RPMI7951 (cell line): Measurements from ENCODE around the gene MPZL2. TPM values are rescaled to one million over a fixed set of nuclear protein-coding genes. Genes with fewer than 3 reads are reported as not detected.

Source experiments
- total RNA-seq: library from RNA; depleted of rRNA; stranded (reverse); fragments of >200 nt; shearing (Covaris generic); gene quantifications from 2 replicates; pipeline ENCODE4 v1.2.3, GENCODE V29; 2014; rRNA removed

Gene MPZL2
- total RNA-seq, 1 experiment from 2014 or later: 0.72 TPM

Other genes with a start within 250 kb of the MPZL2 start
- not detected in 2 replicates for gene TMPRSS4, start 187.2 kb downstream of the MPZL2 start, total RNA-seq
- gene SMIM35, start 177.3 kb downstream of the MPZL2 start, total RNA-seq: not detected in 2 replicates
- gene SCN4B, start 111.5 kb downstream of the MPZL2 start, total RNA-seq: 0.10 TPM in 1 of 2 replicates, not detected in the other
- not detected in 2 replicates for gene SCN2B, start 87.7 kb downstream of the MPZL2 start, total RNA-seq
- not detected in 2 replicates for gene JAML, start 39.3 kb downstream of the MPZL2 start, total RNA-seq
- gene MPZL3, start 11.9 kb downstream of the MPZL2 start, total RNA-seq: 0.68 and 0.72 TPM in 2 replicates
- not detected in 2 replicates for gene CD3E, start 40.4 kb upstream of the MPZL2 start, total RNA-seq
- gene CD3D, start 78.4 kb upstream of the MPZL2 start, total RNA-seq: not detected in 2 replicates
- gene CD3G, start 80.0 kb upstream of the MPZL2 start, total RNA-seq: not detected in 2 replicates
- 48.6 and 60.2 TPM in 2 replicates for gene UBE4A, start 95.3 kb upstream of the MPZL2 start, total RNA-seq
- 125 and 126 TPM in 2 replicates for gene ATP5MG, start 137.3 kb upstream of the MPZL2 start, total RNA-seq
- 18.0 and 21.9 TPM in 2 replicates for gene KMT2A, start 172.2 kb upstream of the MPZL2 start, total RNA-seq